Left lobe of liver (tissue), 2 donors: ENCODE measurements around the gene CRELD1. TPM values are rescaled to one million over a fixed set of nuclear protein-coding genes. Genes with fewer than 3 reads are reported as not detected.

Experiments used
- ATAC-seq: fragments of 200-7000 bp; cut with Tn5 transposase; one replicate; pipeline ENCODE4 v1.9.1; 2020; ENCODE audit warnings: mild to moderate bottlenecking, moderate library complexity
- DNase-seq: peaks from one replicate; pipeline ENCODE4 v3.0.0-alpha.2; 2020; ENCODE audit warnings: low spot score
- total RNA-seq: library from RNA; stranded (reverse); gene quantifications from one replicate; pipeline ENCODE4 v1.2.1, GENCODE V29; 2021
- donor health status: DM: no; HTN: no; CAD: no; lungs with moderate emphysema.
- donor health status: DM: no; HTN: yes; CAD: no.

The CRELD1 gene
- total RNA-seq, 1 donor from 2014 or later: 41.0 TPM

GRCh38 chr3:9903238-9903624 lies 30.4 kb upstream of the CRELD1 start:
- DNase-seq (no peak), ATAC-seq (no peak)

GRCh38 chr3:9903904-9904303 lies 29.7 kb upstream of the CRELD1 start:
- no peak for ATAC-seq
- DNase-seq: no peak

GRCh38 chr3:9906480-9906879 lies 27.2 kb upstream of the CRELD1 start:
- no peak for ATAC-seq
- no peak for DNase-seq

GRCh38 chr3:9908286-9908685 lies 25.3 kb upstream of the CRELD1 start:
- ATAC-seq: peak; percentile 70
- peak; percentile 85 for DNase-seq

GRCh38 chr3:9909221-9910013 lies 24.2 kb upstream of the CRELD1 start:
- DNase-seq: peak; percentile 84
- peak; percentile 70 for ATAC-seq

- ATAC-seq (no peak), DNase-seq (no peak)
Observed at GRCh38 chr3:9911863-9912262, 21.8 kb upstream of the CRELD1 start.

- ATAC-seq: peak; percentile 6
- DNase-seq: peak; percentile 61
Observed at GRCh38 chr3:9912294-9912935, 21.2 kb upstream of the CRELD1 start.

- ATAC-seq (peak; percentile 2), DNase-seq (peak; percentile 62)
Observed at GRCh38 chr3:9913601-9914000, 20.0 kb upstream of the CRELD1 start.

GRCh38 chr3:9914011-9914410 lies 19.6 kb upstream of the CRELD1 start:
- ATAC-seq: peak; percentile 42

GRCh38 chr3:9914559-9915253 lies 18.9 kb upstream of the CRELD1 start:
- ATAC-seq (peak; percentile 2), DNase-seq (no peak)

More at GRCh38 chr3:9914011-9914410, 19.6 kb upstream of the CRELD1 start:
- peak; percentile 90 for DNase-seq

- ATAC-seq (peak; percentile 47), DNase-seq (peak; percentile 71)
Observed at GRCh38 chr3:9915254-9916141, 18.1 kb upstream of the CRELD1 start.

GRCh38 chr3:9916346-9916733 lies 17.3 kb upstream of the CRELD1 start:
- no peak for DNase-seq
- ATAC-seq: no peak

GRCh38 chr3:9916734-9917680 lies 16.6 kb upstream of the CRELD1 start, which contains the start of gene IL17RC:
Gene IL17RC (plus strand): TSS chr3:9917098. CDS start chr3:9917316, 218 bp downstream.
- peak; percentile 70 for ATAC-seq
- peak; percentile 93 for DNase-seq

- peak; percentile 17 for ATAC-seq
- DNase-seq: peak; percentile 63
Observed at GRCh38 chr3:9917820-9918219, 15.8 kb upstream of the CRELD1 start.

- DNase-seq: no peak
- no peak for ATAC-seq
Observed at GRCh38 chr3:9918261-9919038, 15.2 kb upstream of the CRELD1 start.

- DNase-seq (no peak), ATAC-seq (no peak)
Observed at GRCh38 chr3:9928158-9928557, 5.5 kb upstream of the CRELD1 start.

- DNase-seq: no peak
- ATAC-seq: no peak
Observed at GRCh38 chr3:9930804-9931418, 2.7 kb upstream of the CRELD1 start.

- ATAC-seq (no peak), DNase-seq (no peak)
Observed at GRCh38 chr3:9932535-9932842, 1.1 kb upstream of the CRELD1 start.
